GM12878 (cell line): ENCODE results near the gene TTLL11.

Experiments
- CTCF ChIP-seq, 3 experiments: IDR thresholded peaks in 2 of 3; conservative IDR thresholded peaks in 1 of 3; 2 replicates each; pipeline ENCODE4 v1.5.1; 2011; ENCODE audit warnings: low read depth in 3 of 3, low read length in 3 of 3, mild to moderate bottlenecking in 3 of 3, control low read depth in 2 of 3, moderate library complexity in 2 of 3, inconsistent platforms in 1 of 3, mixed read lengths in 1 of 3; ENCODE audit not compliant: control insufficient read depth in 2 of 3, insufficient read depth in 1 of 3; ENCODE audit errors: extremely low read depth in 1 of 3
- EP300 ChIP-seq, 2 experiments: fragments of 150-350 bp in 1 of 2; IDR thresholded peaks; 2 replicates each; pipeline ENCODE4 v1.6.1; 2011 to 2012; ENCODE audit warnings: low read depth in 2 of 2, low read length in 2 of 2, borderline replicate concordance in 1 of 2, improper control_type of control experiment in 1 of 2, inconsistent platforms in 1 of 2; ENCODE audit not compliant: control insufficient read depth in 1 of 2
- HCFC1 ChIP-seq: fragments of 150-350 bp; IDR thresholded peaks from 2 replicates; pipeline ENCODE4 v1.6.1; 2014; ENCODE audit warnings: low read length
- KAT2A ChIP-seq: conservative IDR thresholded peaks from 2 replicates; pipeline ENCODE4 v1.6.1; 2011; ENCODE audit warnings: low read depth, low read length; ENCODE audit not compliant: control insufficient read depth
- KDM1A ChIP-seq: fragments of 200-600 bp; sonication (generic); IDR thresholded peaks from 2 replicates; pipeline ENCODE4 v1.6.1; 2016; ENCODE audit warnings: borderline replicate concordance
- POLR2AphosphoS2 ChIP-seq: IDR thresholded peaks from 2 replicates; pipeline ENCODE4 v1.6.1; 2011; ENCODE audit warnings: low read depth, mild to moderate bottlenecking, low read length, improper control_type of control experiment, moderate library complexity
- REST ChIP-seq: IDR thresholded peaks from 2 replicates; pipeline ENCODE4 v1.6.1; 2012; ENCODE audit warnings: mild to moderate bottlenecking, low read depth, low read length
- RFX5 ChIP-seq: IDR thresholded peaks from 2 replicates; pipeline ENCODE4 v1.6.1; 2011; ENCODE audit warnings: low read depth, low read length, improper control_type of control experiment
- SMAD1 ChIP-seq: fragments of 450-650 bp; IDR thresholded peaks from 2 replicates; pipeline ENCODE4 v1.6.1; 2018; ENCODE audit warnings: mild to moderate bottlenecking, low read depth; ENCODE audit not compliant: partially characterized antibody
- SREBF1 ChIP-seq: IDR thresholded peaks from 2 replicates; pipeline ENCODE4 v1.6.1; 2012; ENCODE audit warnings: mild to moderate bottlenecking, low read length
- ZNF207 ChIP-seq: fragments of 450-650 bp; IDR thresholded peaks from 2 replicates; pipeline ENCODE4 v1.6.1; 2014; ENCODE audit warnings: antibody characterized with exemption, mild to moderate bottlenecking, borderline replicate concordance

- TF ChIP-seq CTCF (IDR thresholded peaks at IDR 0.05 in 2 of 3, conservative IDR thresholded peaks at IDR 0.05 in 1 of 3; ENCODE audit: control insufficient read depth in 2 of 3, extremely low read depth in 1 of 3, insufficient read depth in 1 of 3, low read depth in 3 of 3, low read length in 3 of 3), result no peak
- no peak for TF ChIP-seq SREBF1
- no peak for TF ChIP-seq KDM1A
- no peak for TF ChIP-seq ZNF207
- TF ChIP-seq SMAD1, result no peak
- no peak for TF ChIP-seq HCFC1
- TF ChIP-seq EP300 (IDR thresholded peaks at IDR 0.05; ENCODE audit: borderline replicate concordance in 1 of 2, control insufficient read depth in 1 of 2, low read depth in 2 of 2, low read length in 2 of 2), result no peak
- no peak for TF ChIP-seq REST
- no peak for TF ChIP-seq KAT2A
- TF ChIP-seq POLR2AphosphoS2, result no peak
- TF ChIP-seq RFX5, result no peak
These were observed 148.4 kb downstream of the TTLL11 start for GRCh38 chr9:121944711-121945191.
